Measurements from ENCODE around the gene IGF1R. TPM values are rescaled to one million over a fixed set of nuclear protein-coding genes. Genes with fewer than 3 reads are reported as not detected.

Gene IGF1R
- total RNA-seq, 1 experiment from 2014 or later = 51.6 TPM

DNA sequence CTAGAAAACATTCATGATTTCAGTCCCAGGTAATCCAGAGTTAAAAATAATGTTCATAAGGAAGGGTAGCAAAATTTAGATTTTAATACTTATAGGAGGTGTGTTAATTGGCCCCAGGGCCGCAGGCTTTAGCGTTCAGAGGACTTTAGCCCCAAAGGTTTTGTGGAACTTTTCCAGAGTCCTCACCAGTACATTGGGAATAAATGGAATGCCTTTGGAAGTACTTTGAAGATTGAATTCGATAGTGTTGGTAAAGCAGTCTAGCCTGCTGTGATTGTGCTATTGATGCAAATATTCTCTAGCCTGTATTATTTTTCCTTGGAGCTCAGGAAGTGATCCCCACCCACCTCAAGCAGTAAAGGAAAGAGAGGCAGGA, 137.1 kb downstream of the IGF1R start:
- peaks cover 24% of the 10 kb centered on the region for H3K4me1 Mint-ChIP-seq (ENCODE audit: low read depth, unreplicated experiment)
- H3K36me3 Mint-ChIP-seq (ENCODE audit: insufficient read depth, unreplicated experiment) = peaks cover 6% of the 10 kb centered on the region
- no peak overlapping the region for H3K27ac Mint-ChIP-seq (ENCODE audit: unreplicated experiment)
- Histone ChIP-seq H3K4me3 (ENCODE audit: low read depth, low read length) (no peak overlapping the region), H3K9me3 (no peaks in the 10 kb centered on the region), H3K27me3 (replicated peaks; ENCODE audit: control insufficient read depth, insufficient read depth, low read length) (no peaks in the 10 kb centered on the region), H3K4me1 (peaks cover 36% of the 10 kb centered on the region), H3K36me3 (ENCODE audit: control insufficient read depth, insufficient read depth, low read length) (no peaks in the 10 kb centered on the region)
- TF ChIP-seq CTCF (IDR thresholded peaks at IDR 0.05; ENCODE audit: insufficient read depth in 1 of 2, low read depth in 1 of 2, low read length in 1 of 2, severe bottlenecking in 1 of 2, unreplicated experiment in 1 of 2) = no peak
- H3K9me3 Mint-ChIP-seq (ENCODE audit: unreplicated experiment) = no peaks in the 10 kb centered on the region
- DNase-seq = no peak
- no TSS peak for BruUV-seq (replicated peaks)
- no peak overlapping the region for H3K4me3 Mint-ChIP-seq (ENCODE audit: unreplicated experiment)
- ChIA-PET CTCF (interaction anchor here (1.0 kb wide), 1 partner anchor 64 kb away, joined by 3 read pairs; no protein-coding TSS in a partner anchor), POLR2A (no interaction called here)
- intact Hi-C loops (cut with micrococcal nuclease; ENCODE audit: unreplicated experiment) = no loop called here
- no peaks in the 10 kb centered on the region for H3K27me3 Mint-ChIP-seq (ENCODE audit: insufficient read depth, unreplicated experiment)

DNA sequence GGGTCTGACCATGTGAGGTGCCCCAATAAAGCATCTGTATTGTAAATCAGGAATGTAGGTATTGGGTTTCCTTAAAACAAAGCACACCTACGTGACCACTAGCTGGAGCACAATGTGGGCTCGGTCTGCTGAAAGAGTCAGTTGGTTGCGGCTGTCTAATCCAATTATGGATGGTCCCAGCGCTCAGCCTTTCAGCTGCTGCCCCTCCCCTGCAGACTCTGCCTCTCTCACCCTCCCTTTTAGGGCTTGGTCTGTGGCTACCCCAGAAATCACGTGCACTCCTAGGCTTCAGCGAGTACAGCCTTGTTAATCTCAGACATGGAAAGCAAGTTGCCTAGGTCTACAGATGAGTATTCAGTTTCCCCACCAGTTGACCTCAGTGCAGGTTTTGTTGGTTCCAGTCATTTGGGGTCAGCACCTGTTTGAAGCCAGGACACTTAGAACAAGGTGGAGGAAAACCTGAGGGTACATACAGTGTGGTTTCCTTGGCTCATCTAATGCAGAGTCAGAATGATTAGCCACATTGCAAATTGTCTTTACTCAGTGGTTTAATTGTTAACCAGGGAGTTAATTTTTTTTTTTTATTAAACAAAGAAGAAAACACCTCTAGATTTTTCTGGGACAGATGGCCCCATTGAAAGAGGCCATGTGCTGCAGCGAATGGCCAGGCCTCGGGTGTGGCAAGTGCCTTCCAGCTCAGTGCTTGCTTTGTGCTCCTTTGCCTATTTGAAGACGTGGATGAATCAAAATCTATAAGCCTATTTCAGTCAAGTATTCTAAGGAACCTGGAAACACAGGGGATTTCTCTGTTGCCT, 137.7 kb downstream of the IGF1R start:
- Mint-ChIP-seq H3K4me3 (ENCODE audit: unreplicated experiment) (no peak overlapping the region), H3K9me3 (ENCODE audit: unreplicated experiment) (no peaks in the 10 kb centered on the region), H3K36me3 (ENCODE audit: insufficient read depth, unreplicated experiment) (peaks cover 6% of the 10 kb centered on the region), H3K27me3 (ENCODE audit: insufficient read depth, unreplicated experiment) (no peaks in the 10 kb centered on the region), H3K4me1 (ENCODE audit: low read depth, unreplicated experiment) (peaks cover 24% of the 10 kb centered on the region), H3K27ac (ENCODE audit: unreplicated experiment) (no peak overlapping the region)
- no peaks in the 10 kb centered on the region for H3K36me3 ChIP-seq (ENCODE audit: control insufficient read depth, insufficient read depth, low read length)
- H3K27me3 ChIP-seq (replicated peaks; ENCODE audit: control insufficient read depth, insufficient read depth, low read length) = no peaks in the 10 kb centered on the region
- H3K4me3 ChIP-seq (ENCODE audit: low read depth, low read length) = no peak overlapping the region
- H3K9me3 ChIP-seq = no peaks in the 10 kb centered on the region
- ChIA-PET POLR2A (no interaction called here), CTCF (interaction anchor here (1.0 kb wide), 1 partner anchor 64 kb away, joined by 3 read pairs; no protein-coding TSS in a partner anchor)
- TF ChIP-seq CTCF (IDR thresholded peaks at IDR 0.05; ENCODE audit: insufficient read depth in 1 of 2, low read depth in 1 of 2, low read length in 1 of 2, severe bottlenecking in 1 of 2, unreplicated experiment in 1 of 2) = no peak
- H3K4me1 ChIP-seq = peaks cover 36% of the 10 kb centered on the region
- intact Hi-C loops (cut with micrococcal nuclease; ENCODE audit: unreplicated experiment) = no loop called here
- no TSS peak for BruUV-seq (replicated peaks)
- no peak for DNase-seq

DNA sequence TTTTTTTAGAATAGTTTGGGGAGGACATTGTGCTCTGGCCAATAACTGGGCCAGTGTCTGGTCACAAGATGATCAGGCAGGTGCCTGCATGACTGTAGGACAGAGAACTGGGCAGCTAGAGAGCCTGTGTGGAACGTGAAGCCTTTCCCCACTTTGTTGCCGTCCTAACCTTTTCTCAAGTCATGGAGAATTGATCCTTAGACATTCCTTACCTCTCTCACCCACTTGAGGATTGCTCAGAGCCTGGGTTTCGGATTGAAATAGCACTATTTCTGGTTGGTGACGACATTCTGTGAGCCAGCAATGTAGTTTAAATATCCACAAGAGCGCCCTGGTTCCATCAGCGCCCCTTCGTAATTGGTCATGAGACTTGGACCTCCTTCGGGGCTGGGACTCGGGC, 138.4 kb downstream of the IGF1R start:
- BruUV-seq (replicated peaks) = no TSS peak
- H3K4me3 ChIP-seq (ENCODE audit: low read depth, low read length) = no peak overlapping the region
- peaks cover 24% of the 10 kb centered on the region for H3K4me1 Mint-ChIP-seq (ENCODE audit: low read depth, unreplicated experiment)
- no peak for TF ChIP-seq CTCF (IDR thresholded peaks at IDR 0.05; ENCODE audit: insufficient read depth in 1 of 2, low read depth in 1 of 2, low read length in 1 of 2, severe bottlenecking in 1 of 2, unreplicated experiment in 1 of 2)
- H3K9me3 Mint-ChIP-seq (ENCODE audit: unreplicated experiment) = no peaks in the 10 kb centered on the region
- no peaks in the 10 kb centered on the region for H3K27me3 Mint-ChIP-seq (ENCODE audit: insufficient read depth, unreplicated experiment)
- intact Hi-C loops (cut with micrococcal nuclease; ENCODE audit: unreplicated experiment) = no loop called here
- ChIA-PET CTCF (no interaction called here), POLR2A (no interaction called here)
- H3K36me3 ChIP-seq (ENCODE audit: control insufficient read depth, insufficient read depth, low read length) = no peaks in the 10 kb centered on the region
- DNase-seq = no peak
- no peak overlapping the region for H3K27ac Mint-ChIP-seq (ENCODE audit: unreplicated experiment)
- peaks cover 36% of the 10 kb centered on the region for H3K4me1 ChIP-seq
- H3K27me3 ChIP-seq (replicated peaks; ENCODE audit: control insufficient read depth, insufficient read depth, low read length) = no peaks in the 10 kb centered on the region
- H3K4me3 Mint-ChIP-seq (ENCODE audit: unreplicated experiment) = no peak overlapping the region
- peaks cover 4% of the 10 kb centered on the region for H3K36me3 Mint-ChIP-seq (ENCODE audit: insufficient read depth, unreplicated experiment)
- H3K9me3 ChIP-seq = no peaks in the 10 kb centered on the region

Data from Caco-2 (cell line).